Mucosa of descending colon (tissue), 3 donors: ENCODE measurements around the gene HDGFL2. TPM values are rescaled to one million over a fixed set of nuclear protein-coding genes. Genes with fewer than 3 reads are reported as not detected.

Source experiments
- ATAC-seq: fragments of 200-7000 bp; cut with Tn5 transposase; one replicate; pipeline ENCODE4 v1.9.1; 2020; ENCODE audit warnings: mild to moderate bottlenecking, moderate library complexity
- DNase-seq, 3 donors: peaks; one replicate each; pipeline ENCODE4 v3.0.0-alpha.2; 2020
- H3K36me3 ChIP-seq: fragments of 200-600 bp; one replicate; pipeline ENCODE4 v1.8.0; 2021; ENCODE audit warnings: low read depth, mild to moderate bottlenecking
- H3K4me1 ChIP-seq: fragments of 200-600 bp; one replicate; pipeline ENCODE4 v1.8.0; 2021; ENCODE audit warnings: low read depth, mild to moderate bottlenecking
- H3K4me3 ChIP-seq: fragments of 200-600 bp; one replicate; pipeline ENCODE4 v1.8.0; 2021; ENCODE audit warnings: mild to moderate bottlenecking
- H3K9me3 ChIP-seq: fragments of 200-600 bp; one replicate; pipeline ENCODE4 v1.8.0; 2021; ENCODE audit warnings: mild to moderate bottlenecking
- CTCF ChIP-seq: fragments of 200-600 bp; IDR thresholded peaks from one replicate; pipeline ENCODE4 v1.8.0; 2022; ENCODE audit warnings: antibody characterized with exemption, mild to moderate bottlenecking
- intact Hi-C, 2 donors: fragments of 100-400 bp; cut with DNase I in 1 of 2; cut with micrococcal nuclease in 1 of 2; formaldehyde crosslinking; loops; one replicate each; pipeline versions ENCODE4 v1.11.0 to v1.11.1; 2022; cut with DNase I, micrococcal nuclease
- total RNA-seq, 3 donors: library from RNA; stranded (reverse); fragmentation: NEBNext Ultra II Directional in 2 of 3; extraction: Animal tissue kit (Norgen Biotek cat#: 25700) in 2 of 3; gene quantifications; one replicate each; pipeline versions ENCODE4 v1.2.1 to v1.2.4, GENCODE V29; 2021 to 2023
- donor health status: DM: no; HTN: no; CAD: no; lungs with moderate emphysema.
- donor health status: DM: no; HTN: no; CAD: no.
- donor health status: DM: no; HTN: yes; CAD: no.

Gene HDGFL2
- total RNA-seq, 3 donors from 2014 or later, result 35.6 to 49.2 (median 39.0) TPM

GRCh38 chr19:4492337-4493103, 20.4 kb downstream of the HDGFL2 start:
- Histone ChIP-seq H3K4me1 (no peaks in the 10 kb centered on the region), H3K9me3 (no peaks in the 10 kb centered on the region), H3K36me3 (peaks cover 19% of the 10 kb centered on the region), H3K4me3 (no peak overlapping the region)
- DNase-seq (no peak), ATAC-seq (no peak)
- intact Hi-C loops, result no loop called here
- TF ChIP-seq CTCF, result no peak

DNA sequence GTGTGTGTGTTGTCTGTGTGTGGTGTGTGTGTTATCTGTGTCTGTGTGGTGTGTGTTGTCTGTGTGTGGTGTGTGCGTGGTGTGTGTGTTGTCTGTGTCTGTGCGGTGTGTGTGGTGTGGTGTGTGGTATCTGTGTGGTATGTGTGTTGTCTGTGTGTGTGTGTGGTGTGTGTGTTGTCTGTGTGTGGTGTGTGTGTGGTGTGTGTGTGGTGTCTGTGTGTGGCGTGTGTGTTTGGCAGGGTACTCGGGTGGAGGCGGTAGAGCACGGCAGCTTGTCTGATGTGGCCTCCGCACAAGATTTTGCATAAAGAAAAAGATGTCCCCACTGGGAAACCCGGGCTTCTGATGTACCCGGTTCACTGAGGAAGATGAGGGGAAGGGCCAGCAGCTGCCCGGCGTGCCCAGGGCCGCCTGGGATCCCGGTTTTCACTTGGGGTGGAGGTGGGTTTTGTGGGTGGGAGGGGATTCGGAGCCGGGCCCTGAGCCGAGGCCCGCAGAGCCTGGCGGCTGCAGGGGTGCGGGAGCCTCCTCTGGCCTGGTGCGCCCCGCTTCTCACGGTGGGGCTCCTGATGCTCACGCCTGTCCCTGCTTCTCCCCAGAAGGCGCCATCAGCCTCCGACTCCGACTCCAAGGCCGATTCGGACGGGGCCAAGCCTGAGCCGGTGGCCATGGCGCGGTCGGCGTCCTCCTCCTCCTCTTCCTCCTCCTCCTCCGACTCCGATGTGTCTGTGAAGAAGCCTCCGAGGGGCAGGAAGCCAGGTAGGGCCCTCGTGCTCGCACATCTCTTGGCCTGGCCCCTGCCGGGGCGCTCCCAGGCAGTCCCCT, 21.2 kb downstream of the HDGFL2 start:
- no peaks in the 10 kb centered on the region for H3K4me1 ChIP-seq
- no peaks in the 10 kb centered on the region for H3K9me3 ChIP-seq
- TF ChIP-seq CTCF, result no peak
- DNase-seq (no peak), ATAC-seq (no peak)
- intact Hi-C loops, result no loop called here
- peaks cover 19% of the 10 kb centered on the region for H3K36me3 ChIP-seq
- no peak overlapping the region for H3K4me3 ChIP-seq

DNA sequence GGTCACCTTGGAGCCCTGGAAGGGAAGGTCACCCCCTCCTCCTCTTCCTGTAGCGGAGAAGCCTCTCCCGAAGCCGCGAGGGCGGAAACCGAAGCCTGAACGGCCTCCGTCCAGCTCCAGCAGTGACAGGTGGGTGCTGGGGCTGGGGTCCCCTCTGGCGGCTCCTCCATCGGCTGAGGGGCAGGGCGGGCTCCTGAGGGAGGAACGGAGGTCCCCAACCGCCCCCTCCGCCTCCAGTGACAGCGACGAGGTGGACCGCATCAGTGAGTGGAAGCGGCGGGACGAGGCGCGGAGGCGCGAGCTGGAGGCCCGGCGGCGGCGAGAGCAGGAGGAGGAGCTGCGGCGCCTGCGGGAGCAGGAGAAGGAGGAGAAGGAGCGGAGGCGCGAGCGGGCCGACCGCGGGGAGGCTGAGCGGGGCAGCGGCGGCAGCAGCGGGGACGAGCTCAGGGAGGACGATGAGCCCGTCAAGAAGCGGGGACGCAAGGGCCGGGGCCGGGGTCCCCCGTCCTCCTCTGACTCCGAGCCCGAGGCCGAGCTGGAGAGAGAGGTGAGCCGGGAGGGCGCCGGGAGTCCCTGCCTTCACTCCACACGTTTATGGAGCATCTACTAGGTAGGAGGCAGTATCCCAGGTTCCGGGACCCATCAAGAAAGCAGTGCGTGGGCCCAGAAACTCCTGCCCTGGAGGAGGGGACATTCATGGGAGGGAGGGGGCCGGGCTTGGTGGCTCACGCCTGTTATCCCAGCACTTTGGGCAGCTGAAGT, 22.0 kb downstream of the HDGFL2 start:
- DNase-seq (no peak), ATAC-seq (no peak)
- no peaks in the 10 kb centered on the region for H3K4me1 ChIP-seq
- H3K9me3 ChIP-seq, result no peaks in the 10 kb centered on the region
- intact Hi-C loops, result no loop called here
- no peak overlapping the region for H3K4me3 ChIP-seq
- no peak for TF ChIP-seq CTCF
- peaks cover 19% of the 10 kb centered on the region for H3K36me3 ChIP-seq

GRCh38 chr19:4494691-4495064, 22.6 kb downstream of the HDGFL2 start:
- no peaks in the 10 kb centered on the region for H3K4me1 ChIP-seq
- ATAC-seq, result no peak
- H3K9me3 ChIP-seq, result no peaks in the 10 kb centered on the region
- intact Hi-C loops, result no loop called here
- H3K4me3 ChIP-seq, result no peak overlapping the region
- DNase-seq, result no peak
- H3K36me3 ChIP-seq, result peaks cover 19% of the 10 kb centered on the region
- TF ChIP-seq CTCF, result no peak

- ATAC-seq (peak; percentile 79), DNase-seq (peak in 2 of 3 donors; percentile 24 to 49)
- H3K4me1 ChIP-seq, result no peaks in the 10 kb centered on the region
- no peak overlapping the region for H3K4me3 ChIP-seq
- intact Hi-C loops, result no loop called here
- no peaks in the 10 kb centered on the region for H3K9me3 ChIP-seq
- peaks cover 19% of the 10 kb centered on the region for H3K36me3 ChIP-seq
- no peak for TF ChIP-seq CTCF
These were observed 23.4 kb downstream of the HDGFL2 start for GRCh38 chr19:4495471-4495870.
